GM18909 (cell line): Measurements from ENCODE around the gene PHF13.
A peak's percentile ranks its signal among the peaks of the same experiment; 100 is the strongest.

Experiments used
- ATAC-seq: cut with Tn5 transposase; IDR thresholded peaks from one replicate; pipeline ENCODE4 v1.9.1; 2021; ENCODE audit warnings: mild to moderate bottlenecking; ENCODE audit not compliant: unreplicated experiment, poor library complexity

The PHF13 gene

DNA sequence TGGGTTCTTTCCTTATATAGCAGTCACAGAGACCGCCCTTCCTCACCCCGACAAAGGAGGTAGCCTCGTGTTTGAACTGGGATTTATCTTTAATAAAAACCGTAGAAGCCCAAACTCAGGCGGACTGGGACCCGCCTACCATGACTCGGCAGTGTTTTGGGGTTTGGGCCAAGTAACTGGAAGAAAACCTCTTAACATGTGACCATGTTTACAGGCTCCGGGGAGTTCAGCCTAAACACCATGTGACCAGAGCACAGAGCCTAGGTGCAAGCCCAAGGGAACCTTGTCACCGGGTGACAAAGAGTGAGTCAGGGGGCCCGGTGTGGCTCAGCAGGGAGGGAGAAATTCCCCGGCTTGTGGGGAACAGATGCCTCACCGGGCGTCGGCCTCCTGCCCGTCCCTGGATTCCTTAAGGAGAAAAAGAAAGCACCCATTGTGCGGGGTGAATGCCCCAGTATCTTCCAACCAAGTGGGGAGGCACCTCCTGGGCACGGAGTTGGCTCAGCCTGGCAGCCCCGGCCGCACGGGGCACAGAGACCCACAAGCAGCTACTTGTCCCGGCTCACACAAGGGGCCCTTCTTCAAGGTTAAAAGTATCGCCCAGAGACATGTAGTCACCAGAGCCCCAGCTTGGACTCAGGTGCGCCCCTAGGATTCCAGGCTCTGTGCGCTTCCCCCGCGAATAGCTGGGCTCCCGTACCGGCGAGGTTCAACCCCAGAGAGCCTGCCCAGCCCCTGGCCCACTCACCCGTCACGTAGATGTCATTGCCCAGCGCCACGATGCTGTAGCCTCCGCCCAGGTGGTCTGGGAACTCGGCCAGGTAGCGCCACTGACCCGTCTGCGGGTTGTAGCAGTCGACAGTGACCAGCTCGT, 12.2 kb upstream of the PHF13 start:
- no peak for ATAC-seq

DNA sequence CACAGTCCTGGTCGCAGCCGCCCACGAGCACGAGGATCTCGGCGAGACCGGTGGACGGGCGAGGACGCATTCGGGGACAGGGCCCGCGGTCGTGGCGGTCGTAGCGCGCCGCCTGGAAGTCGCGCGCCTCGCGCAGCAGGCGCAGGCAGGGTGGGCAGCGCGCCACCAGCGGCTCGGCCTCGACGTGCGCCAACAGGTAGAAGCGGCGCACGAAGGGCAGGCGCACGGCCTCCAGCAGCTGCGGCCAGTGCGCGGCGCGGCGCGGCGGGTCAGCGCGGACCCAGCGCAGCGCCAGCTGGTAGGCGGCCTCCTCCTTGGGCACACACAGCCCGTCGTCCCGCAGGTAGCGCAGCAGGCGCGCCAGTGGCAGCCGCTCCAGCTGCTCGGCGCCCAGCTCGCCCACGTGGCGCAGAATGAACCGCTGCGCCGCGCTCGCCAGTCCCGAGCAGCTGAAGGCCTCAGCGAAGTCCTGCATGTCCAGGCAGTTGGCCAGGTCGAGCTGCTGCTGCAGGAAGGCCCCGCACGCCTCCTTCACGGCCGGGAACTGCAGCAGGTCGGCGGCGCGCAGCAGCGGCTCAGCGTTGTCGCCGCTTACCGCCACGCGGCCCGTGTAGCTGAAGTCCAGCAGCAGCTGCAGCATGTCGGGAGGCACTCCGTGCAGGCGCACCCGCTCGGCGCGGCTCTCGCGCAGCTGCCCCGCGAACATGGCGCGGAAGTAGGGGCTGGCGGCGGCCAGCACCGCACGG, 11.4 kb upstream of the PHF13 start:
- peak; percentile 8 for ATAC-seq

DNA sequence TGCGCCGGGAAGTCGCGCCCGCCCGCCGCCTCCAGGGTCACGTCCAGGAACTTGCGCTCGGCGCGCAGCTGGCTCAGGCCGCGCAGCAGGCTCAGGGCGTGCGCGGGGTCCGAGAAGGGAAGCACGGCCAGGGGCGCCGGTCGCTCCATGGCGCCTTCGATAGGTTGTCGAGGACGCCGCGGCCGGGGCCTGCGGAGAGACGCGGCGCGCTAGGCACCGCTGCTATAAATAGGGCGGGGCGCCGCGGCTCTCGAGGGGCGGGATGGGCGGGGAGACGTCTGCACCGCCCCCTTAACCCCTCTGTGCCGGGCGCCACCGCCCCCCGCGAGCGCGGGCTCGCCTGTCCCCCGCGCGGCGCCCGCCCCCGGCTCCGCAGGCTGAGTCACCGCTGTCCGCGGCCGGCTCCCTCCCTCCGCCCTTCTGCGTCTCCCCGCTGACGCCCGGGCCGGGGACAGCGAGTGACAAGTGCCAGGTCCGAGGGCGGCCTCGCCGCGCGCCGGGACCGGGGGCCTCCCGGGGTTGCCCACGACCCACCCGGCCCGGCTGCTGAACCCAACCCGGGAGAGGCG, 10.8 kb upstream of the PHF13 start, which contains the start of gene KLHL21:
KLHL21 (minus strand) TSS at position 201 of the 569 bp plus-strand sequence; CDS start at position 149, 52 bp downstream.
- peak; percentile 53 for ATAC-seq

DNA sequence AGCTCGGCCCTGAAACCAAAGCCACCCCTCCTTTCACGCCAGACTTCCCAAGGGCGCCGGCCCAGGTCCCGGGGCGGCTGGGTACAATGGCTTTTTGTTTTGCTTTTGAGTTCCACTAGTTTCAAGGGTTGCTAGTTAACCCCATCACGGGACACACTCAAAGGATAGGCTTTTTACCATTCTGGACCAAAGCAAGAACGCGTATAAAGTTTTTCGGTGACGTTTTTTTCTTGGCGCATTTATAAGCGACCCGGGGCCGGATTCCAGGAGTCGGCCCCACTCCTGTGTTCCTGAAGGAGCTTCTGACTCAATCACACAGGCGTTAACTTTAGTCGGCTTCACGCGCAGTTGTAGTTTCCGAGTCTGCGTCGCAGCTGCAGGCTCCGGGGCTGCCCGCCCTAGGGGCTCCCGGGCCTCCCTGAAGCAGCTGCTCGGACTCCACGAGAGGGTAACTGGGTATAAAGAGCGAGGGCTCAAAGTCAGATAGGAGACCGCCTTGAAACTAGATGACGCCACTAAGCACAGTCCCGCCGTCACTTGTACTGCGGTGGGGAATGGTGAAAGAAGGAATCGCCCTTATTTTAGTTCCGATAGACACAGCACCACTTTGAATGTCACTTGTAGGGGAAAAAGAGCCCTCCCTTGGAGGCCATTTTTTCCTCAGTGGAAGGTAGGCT, 10.2 kb upstream of the PHF13 start:
- peak; percentile 20 for ATAC-seq

DNA sequence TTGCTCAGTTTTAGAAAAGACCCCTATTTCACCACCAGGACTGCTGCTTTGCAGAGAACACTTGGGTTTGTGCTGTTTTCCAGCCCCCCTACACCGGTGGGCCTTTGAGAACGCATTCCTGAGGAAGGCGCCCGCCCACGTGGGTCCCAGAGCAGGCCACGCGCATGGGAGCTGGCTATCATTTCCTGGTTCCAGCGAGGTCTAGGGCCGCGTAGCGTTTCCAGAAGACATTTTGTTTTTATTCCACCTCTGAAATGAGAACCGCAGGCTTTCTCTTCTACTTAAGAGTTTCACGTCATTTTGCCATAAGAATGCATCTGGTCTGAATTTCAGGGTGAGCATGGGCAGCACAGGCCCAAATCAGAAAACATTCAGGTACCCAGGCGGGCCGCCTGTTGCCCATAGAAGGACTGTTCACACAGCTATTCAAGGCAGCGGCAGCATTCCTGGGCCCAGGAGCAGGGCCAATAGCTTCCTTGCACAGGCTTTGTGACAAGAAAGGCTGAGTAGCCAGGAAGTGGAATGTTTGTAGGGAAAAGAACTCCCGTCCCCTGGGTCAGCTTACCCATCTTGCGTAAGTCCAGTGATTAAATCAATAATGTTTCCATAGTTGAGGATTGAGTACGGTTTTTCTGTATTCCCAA, 9.5 kb upstream of the PHF13 start:
- ATAC-seq, result no peak

DNA sequence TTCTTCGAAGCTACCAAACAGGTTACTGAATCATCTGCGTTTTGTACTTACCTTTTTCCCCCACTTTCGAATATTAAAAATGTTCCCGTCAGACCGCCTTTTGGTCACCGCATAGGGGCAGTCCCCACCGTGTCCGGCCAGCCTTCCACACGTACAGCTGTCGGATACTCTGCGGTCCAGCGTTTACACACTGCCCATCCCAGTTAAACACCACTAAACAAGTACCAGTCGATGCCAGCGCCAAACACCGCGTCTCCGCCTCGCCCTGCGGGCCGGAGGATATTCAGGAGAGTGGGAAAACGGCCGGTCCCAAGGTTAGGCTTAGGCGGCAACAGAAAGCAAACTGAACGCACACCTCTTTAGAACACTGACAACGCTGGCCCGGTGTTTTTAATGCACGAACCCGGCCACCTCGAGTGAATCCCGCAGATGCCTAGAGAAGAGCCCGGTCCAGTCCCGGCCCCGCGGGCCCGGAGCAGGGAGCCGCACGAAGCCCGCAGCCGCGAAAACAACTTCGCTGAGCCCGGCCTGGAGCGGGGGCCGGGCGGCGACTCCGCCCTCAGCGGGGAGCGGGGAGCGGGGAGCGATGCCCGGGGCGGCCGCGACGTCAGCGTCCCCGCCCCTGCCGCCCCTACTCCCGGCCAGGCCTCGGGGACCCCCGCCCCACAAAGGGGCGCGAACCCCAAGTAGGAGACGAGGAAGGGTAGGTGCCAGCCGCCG, 730 bp upstream of the PHF13 start:
- ATAC-seq, result peak; percentile 31

DNA sequence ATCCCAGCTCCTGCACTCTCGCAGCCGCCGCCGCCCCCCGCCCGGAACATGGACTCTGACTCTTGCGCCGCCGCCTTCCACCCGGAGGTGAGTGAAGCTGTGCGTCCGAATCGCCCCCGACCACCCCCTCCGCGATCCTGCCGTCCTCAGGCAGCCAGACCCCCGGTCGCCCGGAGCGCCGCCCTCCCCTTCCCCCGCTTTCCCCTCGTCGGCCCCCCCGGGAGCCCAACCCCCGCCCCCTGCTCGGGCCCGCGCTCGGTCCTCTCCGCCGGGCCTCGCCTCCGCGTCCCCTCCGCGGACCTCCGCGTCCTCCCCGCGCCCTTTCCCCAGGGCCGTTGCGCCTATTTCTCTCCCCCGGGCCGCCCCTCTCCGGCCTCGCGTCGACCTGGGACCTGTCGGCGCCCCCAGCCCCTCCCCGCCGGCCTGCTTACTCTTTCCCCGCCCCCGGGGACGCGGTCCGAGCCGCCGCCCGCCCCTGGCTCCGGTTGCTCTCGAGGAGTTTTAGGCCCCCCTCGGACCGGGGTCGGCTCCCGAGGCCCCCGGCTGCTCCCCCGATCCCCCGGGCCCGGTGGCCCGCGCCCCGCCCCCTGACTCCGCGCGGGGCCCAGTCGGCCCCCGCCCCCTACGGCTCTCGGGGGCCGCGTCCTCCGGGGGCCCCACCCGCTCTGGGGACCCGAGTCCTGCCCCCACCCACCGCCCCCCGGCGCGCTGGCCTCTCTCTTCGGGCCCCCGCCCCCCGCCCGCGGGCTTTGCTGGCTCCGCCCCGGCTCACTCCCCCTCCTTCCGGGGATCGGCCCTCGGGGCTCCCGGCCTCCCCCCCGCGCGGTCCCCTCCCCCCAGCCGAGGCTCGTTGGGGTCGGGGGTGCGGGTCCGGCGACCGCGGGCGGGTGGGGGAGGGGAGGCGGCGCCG, 743 bp downstream of the PHF13 start:
- ATAC-seq, result no peak

DNA sequence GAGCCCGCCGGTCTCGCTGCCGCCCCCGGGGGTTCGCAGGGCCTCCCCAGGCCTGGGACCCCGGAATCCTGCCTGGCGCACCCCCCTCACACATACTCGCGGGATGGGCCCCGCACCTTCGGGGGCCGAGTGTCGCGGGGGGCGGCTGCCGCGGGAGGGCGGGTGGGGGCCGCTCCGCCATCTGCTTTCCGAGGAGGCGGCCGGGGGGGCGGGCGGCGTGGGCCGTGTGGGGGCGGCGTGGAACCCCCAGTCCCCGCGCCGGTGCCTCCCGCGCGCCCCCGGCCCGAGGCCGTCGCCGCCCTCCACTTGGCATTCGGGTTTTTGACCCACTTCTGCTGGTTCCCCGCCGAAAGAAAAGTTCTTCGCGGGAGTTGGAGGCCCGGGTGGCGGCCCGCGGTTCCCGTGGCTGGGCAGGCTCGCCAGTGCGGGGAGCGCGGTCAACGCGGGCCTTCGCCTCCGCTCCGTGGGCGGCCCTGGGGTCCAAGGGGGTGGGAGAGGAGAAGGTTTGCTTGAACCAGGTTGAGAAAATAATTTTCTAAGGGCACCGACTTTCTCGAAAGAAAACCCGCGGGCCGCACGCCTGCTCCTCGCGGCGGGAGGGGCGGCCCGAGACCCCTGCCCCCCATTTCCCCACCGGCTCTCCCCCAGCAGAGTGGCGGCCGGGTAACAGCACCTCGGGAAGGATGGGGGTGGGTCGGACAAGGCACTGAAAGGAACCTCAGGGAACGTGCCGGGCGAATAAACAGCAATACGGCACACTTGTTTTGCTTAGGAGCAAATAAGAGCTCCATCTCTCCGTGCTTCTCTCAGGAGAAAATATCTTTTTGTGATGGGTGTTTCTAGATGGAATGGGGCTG, 1.6 kb downstream of the PHF13 start:
- ATAC-seq, result no peak

DNA sequence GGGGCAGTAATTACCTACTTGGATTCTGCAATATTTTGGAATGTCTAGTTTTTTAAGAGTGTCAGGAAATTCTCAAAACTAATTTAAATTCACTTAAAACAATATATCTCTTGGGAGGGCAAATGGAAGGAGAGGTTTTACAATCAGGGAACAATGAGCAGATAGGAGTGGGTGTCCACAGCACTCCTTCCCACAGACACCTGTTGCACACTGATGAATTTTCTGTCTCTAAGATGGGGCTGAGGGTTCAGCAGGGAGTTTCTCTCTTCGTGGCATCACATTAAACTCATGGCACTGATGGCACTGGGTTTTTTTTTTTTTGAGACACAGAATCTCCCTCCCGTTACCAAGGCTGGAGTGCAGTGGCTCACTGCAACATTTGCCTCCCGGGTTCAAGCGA, 5.5 kb downstream of the PHF13 start:
- no peak for ATAC-seq

DNA sequence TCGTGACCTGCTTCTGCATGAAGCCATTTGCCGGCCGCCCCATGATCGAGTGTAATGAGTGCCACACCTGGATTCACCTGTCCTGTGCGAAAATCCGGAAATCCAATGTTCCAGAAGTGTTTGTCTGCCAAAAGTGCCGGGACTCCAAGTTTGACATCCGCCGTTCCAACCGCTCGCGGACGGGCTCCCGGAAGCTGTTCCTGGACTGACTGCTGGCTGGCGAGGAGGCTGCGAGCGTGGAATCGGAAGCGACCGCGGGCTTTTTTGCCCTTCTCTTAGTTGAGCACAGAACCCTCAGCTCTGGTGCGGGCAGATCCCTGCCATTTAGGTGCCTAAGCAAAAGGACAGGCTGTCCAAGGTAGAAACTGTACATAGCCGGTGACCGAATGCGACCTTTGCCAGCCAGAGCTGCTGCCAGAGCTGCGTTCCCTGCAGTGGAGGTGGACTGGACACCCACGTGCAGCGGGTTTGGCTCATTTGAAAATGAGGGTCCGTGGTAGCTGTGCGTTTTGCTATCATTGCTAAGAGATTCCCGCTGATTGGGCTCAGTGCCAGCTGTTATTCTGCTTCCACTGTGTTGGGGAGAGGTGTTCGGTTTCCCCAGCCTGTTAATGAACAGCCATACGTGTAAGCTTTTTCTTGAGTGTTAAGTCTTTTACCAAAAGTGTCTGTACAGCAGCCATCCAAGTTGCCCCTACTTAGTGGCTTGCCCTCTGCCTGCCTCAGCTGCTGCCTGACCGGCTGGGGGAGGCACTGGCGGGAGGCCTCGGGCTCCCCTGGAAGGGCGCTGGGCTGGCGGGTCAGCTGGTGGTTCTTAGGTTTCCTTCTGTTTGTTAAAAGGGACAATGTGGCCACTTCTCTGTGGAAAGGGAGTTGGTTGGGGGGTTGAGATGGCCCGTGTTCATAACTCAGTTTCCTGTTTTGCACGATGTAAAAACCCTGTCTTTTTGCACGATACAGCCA, 8.2 kb downstream of the PHF13 start:
- no peak for ATAC-seq

DNA sequence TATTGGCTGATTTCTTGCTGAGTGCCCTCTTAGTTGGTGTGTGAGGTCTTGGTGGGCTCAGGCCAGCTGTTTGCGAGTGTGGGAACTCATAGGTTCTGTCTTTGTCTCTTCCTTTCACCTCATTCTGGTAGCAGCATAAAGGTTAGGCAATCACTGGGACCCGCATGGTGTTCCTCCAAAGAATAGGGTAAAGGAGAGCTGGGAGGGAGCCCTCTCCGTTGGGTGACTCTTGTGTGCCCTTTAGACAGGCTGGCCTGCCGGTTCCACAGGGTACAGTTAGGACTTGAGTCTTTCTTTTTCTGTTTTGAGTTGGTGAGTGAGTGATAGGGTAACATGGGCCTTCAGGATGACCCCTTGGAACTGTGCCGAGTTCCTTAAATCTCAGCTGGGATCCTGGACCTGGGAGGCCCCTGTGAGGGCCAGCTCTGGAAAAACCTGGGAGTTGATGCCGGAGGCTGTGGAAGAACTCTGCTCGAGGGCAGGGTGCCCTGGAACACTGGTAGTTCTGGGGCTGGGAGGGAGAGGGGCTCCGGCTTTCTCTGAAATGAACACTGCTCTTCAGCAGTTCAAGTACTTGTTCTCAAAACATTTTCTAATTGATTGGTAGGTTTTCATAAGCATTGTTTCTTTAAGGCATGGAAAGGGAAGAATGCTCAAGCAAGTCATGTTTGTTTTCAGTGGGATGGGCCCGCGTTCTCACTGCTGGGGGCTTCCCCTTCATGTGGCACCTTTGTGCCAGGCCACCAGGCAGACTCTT, 9.0 kb downstream of the PHF13 start:
- no peak for ATAC-seq

DNA sequence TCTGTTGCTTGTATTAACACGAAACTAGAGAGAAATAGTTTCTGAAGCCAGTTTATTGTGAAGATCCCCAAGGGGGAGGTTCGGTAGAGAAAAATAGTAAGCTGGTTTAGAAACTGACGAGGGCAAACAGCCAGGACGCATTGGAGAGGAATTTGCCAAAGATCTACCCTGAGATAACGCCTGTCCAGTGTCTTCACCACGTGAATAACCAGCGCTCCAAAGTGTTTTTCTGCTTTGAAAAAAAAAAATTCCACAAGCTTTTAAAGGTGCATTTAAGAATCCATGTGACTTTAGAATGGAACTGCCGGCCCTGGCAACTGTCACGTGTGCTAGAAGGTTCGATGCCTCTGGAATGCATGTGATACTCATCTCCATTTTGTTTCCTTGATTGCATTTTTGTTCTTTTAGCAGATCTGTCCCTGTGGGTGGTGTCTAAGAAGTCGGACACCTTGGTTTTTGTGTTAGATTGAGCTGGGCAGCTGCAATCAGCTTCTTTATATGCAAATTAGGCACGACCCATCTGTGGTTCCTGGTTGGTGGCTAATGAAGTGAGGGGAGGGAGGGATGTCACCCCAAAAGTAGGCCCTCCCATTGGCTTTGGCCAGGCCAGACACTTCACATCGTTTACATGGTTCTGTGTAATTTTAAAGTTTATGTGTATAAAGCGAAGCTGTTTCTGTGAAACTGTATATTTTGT, 9.9 kb downstream of the PHF13 start:
- no peak for ATAC-seq

DNA sequence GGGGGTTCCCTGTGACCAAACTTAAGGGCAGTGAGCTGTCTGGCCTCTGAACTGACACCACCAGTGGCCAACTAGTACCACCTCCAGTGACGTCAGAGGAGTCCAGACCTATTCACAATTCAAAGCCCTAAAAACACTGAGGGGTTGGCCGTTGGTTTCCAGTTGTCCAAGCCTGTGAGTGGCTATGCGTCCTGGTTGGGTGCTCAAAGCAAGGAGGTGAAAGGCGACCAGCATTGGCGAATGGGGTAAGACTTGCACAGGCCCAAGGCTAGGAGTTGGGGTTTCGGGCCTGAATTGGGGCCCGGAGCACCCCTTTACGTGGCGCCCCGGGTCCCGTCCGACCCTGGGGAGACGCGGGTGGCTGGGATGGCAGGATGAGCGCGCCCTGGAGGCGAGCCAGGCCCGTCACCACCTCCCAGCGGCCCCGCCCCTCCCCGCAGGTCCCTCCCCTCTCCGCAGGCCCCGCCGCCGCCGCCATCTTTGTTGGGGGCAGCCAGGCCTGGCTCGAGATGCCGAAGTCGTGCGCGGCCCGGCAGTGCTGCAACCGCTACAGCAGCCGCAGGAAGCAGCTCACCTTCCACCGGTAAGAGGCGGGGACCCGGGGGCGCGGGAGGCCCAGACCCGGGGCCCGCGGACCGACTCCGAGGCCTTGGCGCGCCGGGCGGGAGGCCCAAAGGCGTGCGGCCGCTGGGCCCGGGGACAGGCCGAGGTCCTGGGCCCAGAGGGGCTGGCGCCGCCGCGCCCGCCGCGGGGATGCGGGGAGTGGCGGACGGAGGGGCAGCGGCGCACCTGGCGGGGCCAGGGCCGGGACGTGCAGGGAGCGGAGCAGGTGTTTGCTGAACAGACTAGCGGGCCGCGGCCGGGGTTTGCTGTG, 11.4 kb downstream of the PHF13 start, which contains the start of gene THAP3:
THAP3 (plus strand) TSS at position 159 of the 874 bp plus-strand sequence; CDS start at position 510, 351 bp downstream.
- peak; percentile 81 for ATAC-seq

DNA sequence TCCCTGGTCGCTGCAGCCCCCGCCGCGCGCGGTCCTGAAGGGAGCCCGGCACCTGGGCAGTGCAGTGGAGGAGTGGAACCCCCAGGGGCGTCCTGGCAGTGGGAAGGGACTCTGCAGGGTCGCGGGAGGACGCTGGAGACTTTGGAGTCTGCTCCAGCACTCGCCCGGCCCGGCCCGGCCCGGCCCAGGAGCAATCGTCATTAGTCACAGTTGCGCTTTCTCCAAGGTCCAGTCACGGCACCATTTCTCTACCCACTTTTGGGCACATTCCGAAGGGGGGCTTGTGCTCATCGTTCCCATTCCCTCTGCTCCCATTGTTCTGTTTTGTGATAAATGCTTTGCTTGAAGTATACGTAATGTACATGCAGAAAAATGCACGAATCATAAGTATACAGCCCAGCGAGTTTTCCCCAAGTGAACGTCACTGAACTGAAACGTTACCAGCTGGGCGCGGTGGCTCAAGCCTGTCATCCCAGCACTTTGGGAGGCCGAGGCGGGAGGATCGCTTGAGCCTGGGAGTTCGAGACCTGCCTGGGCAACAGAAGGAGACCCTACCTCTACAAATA, 12.1 kb downstream of the PHF13 start:
- ATAC-seq, result no peak
